ENCODE results near the gene LSR.

DNA sequence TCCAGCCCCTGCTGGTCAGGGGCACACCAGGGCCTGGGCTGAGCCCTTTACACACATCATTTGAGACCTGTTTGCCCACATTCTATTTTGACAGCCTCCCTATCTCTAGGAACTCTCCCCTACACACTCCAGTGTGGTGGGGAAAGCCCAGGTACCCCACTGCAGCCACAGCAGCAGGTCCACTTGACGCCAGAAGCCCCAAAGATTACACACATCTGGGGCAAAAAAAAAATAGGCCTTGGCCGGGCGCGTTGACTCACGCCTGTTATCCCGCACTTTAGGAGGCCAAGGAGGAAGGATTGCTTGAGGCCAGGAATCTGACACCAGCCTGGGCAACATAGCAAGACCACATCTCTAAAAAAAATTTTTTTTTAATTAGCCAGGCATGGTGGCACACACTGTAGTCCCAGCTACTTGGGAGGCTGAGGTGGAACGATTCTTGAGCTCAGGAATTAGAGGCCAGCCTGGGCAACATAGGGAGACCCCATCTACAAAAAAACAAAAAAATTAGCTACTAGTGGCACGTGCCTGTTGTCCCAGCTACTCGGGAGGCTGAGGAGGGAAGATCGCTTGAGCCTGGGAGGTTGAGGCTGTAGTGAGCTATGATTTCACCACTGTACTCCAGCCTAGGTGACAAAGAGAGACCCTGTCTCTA is 62.1 kb downstream of the LSR start:
- TF ChIP-seq, protein P1, sequence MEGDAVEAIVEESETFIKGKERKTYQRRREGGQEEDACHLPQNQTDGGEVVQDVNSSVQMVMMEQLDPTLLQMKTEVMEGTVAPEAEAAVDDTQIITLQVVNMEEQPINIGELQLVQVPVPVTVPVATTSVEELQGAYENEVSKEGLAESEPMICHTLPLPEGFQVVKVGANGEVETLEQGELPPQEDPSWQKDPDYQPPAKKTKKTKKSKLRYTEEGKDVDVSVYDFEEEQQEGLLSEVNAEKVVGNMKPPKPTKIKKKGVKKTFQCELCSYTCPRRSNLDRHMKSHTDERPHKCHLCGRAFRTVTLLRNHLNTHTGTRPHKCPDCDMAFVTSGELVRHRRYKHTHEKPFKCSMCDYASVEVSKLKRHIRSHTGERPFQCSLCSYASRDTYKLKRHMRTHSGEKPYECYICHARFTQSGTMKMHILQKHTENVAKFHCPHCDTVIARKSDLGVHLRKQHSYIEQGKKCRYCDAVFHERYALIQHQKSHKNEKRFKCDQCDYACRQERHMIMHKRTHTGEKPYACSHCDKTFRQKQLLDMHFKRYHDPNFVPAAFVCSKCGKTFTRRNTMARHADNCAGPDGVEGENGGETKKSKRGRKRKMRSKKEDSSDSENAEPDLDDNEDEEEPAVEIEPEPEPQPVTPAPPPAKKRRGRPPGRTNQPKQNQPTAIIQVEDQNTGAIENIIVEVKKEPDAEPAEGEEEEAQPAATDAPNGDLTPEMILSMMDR (IDR thresholded peaks at IDR 0.05), result no peak
- TF ChIP-seq POLR2A (IDR thresholded peaks at IDR 0.05), result no peak
- no peak for TF ChIP-seq POLR2AphosphoS5 (IDR thresholded peaks at IDR 0.05; ENCODE audit: insufficient read depth in 1 of 2, low read depth in 1 of 2)
